NCI-H345 treated with DMSO at 0.1 percent for 48 hours (cell line): ENCODE results near the gene MARCHF10.

Source experiments
- DNase-seq: peaks from one replicate; lab custom pipeline; 2025; ENCODE audit not compliant: unreplicated experiment; lab: John Stamatoyannopoulos, UW

Gene MARCHF10

GRCh38 chr17:62755141-62755851, 52.8 kb downstream of the MARCHF10 start:
- no peak for DNase-seq

DNA sequence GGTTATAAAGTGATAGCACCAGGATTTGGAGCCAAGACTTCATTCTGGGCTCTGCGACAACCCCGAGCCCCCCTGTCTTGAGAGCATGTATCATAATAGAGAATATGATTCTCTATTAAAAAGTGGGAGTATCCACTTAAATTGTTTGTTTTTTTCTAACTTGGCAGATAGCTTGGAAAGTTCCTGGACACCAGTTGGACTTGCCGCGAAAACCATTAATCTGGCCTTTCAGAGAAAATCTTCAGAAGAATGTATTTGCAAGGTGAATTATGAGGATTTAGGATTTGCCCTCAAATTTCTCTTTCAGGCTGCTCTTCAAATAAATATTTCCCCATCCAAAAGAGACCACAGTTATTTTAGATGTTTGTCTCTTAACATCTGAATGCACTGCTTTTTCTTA, 53.5 kb downstream of the MARCHF10 start:
- no peak for DNase-seq

DNA sequence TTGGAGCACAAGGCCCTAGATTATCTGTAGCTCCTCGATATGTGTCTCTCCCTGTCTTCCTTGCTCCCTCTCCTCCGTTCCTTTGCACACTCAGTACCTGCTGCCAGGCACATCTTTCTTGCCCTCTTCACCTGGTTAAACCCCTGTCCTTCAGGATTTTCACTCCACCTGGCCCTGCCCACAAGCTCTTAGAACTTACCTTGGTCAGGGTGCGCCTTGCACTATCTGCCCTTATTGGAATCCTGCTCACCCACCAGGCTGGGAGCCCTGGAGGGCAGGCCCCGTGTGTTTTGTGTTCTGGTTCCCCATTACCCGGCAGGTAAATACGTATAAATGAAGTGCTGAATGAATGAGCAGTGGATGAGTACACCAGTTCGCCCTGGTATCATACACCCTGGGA, 54.6 kb downstream of the MARCHF10 start:
- DNase-seq: no peak

DNA sequence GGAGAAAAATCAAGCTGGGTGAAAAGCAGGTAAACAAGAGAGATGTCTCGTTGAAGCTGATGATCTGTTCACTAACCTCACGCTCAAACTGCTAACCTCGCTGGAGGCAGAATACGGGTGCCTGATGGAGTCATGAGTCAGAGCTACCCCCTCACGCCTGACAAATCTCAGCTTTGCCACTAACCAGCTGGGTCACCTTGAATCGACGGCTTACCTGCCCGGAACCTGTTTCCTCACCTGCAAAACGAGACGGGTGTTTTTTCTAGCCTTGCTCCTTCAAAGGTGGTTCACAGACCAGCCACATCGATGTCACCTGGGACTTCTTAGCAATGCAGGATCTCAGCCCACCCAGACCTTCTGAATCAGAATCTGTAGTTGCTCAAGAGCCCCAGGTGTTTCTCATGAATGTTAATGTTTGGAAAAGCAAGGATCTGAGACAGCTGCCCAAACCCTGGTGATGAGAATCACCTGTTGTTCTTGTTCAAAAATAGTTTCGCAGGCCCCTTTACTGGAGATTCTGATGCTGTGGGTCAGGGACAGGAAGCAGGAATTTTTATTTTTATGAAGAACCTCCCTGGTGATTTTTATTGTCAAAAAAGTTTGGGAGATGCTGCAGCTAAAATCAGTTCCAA, 56.9 kb downstream of the MARCHF10 start:
- no peak for DNase-seq

- DNase-seq: no peak
Observed at GRCh38 chr17:62750631-62751051, 57.5 kb downstream of the MARCHF10 start.

- no peak for DNase-seq
Observed at GRCh38 chr17:62749926-62750325, 58.2 kb downstream of the MARCHF10 start.

GRCh38 chr17:62746941-62747340, 61.2 kb downstream of the MARCHF10 start:
- DNase-seq: no peak

DNA sequence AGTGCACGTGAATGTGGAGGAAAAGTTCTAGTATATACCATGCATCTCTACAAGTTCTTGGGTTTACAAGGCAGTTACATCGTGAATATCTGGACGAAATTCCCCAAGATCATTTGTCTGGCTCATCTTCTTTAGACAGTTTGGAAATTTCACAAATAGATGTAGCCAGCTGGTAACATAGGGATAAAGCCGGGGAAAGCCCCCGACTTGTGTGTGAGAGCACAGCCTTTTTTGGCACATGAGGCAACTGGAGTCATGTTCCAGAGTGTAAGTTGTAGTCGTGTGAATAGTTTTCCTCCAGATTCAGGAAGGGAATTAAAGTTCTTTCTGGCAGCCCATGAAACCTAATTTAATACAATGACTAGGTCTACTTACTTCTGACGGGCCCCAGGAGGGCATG, 62.3 kb downstream of the MARCHF10 start:
- no peak for DNase-seq

DNA sequence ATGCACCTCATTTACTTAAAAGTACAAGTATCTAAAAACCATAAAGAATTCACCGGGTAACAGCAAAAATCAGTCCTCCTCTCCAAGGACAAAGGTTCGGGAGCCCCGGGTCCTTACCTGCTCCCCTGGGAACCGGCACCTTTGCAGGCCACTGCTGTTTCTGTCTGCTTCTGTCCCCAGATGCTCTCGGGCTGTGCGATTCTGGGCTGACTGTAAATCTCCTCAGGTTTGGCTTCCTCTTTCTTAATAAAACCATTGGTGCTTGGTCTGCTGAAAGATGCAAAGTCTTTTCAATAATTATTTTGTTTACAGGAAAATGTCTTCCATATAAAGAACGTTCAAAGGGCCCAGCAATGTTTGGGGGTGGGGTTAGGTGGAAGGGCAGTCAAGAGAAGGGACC, 63.9 kb downstream of the MARCHF10 start:
- no peak for DNase-seq

DNA sequence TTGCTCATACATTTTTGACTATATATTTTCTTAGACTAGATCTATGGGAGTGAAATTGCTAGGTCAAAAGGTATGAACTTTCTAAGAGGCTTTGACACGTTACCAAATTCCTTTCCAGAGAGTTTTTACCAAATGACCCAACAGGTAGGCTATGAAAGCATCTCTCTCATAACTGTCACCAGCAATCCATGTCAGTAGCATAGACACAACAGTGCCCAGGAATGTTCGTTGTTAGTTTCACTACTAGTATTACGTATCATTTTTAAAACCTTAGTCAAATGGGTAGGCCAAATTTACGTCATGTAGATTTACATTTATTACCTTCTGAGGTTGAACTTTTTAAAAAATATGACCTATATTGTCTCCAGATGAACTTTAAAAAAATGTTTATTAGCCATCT, 66.8 kb downstream of the MARCHF10 start:
- DNase-seq: no peak

- DNase-seq: no peak
Observed at GRCh38 chr17:62739645-62740388, 68.3 kb downstream of the MARCHF10 start.

DNA sequence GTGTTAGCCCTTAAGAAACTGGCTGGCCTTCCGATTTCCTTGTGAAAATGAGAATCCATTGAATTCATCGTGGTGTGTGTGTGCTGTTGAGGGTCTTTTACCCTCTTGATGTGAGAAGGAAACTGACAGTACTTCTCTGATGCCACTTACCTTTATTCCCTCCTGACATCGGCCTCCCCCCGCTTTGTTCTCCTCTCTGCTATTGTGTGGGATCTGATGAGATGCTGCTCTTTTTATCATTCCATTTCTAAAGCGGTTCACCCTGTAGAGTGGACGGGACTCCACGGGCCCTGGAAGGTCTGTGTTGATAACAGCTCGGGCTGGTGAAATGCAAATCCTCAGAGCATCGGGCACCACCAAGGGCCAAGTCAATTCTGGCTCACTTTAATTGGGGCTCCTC, 69.8 kb downstream of the MARCHF10 start:
- no peak for DNase-seq

GRCh38 chr17:62737513-62737912, 70.6 kb downstream of the MARCHF10 start:
- DNase-seq: no peak

DNA sequence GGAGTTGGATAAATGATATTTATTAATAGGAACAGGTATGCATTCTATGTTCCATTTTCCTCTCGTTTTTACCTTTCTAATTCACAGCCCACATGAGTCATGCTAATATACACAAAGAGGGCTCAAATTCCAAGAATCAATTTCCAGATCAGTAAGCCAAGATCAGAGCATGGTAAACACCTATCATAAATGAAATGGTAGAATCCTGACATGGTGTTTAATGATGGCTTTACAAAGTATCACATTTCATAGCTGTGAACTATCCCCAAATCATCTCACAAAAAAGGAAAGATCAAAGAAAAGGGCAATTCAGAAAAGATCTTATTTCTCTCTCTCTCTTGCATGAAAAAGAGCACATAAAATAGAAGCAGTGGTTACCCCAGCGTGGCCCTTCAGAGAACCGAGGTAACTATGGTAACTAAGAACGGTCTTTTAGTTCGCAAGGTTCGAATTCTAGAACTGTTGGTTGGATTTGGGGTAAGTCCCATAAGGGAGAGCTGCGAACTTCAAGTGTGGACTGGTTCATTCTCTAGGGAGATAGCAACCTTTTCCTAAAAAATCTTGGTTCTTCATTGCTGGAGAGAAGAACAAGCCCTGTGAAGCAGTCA, 73.0 kb downstream of the MARCHF10 start:
- DNase-seq: no peak

DNA sequence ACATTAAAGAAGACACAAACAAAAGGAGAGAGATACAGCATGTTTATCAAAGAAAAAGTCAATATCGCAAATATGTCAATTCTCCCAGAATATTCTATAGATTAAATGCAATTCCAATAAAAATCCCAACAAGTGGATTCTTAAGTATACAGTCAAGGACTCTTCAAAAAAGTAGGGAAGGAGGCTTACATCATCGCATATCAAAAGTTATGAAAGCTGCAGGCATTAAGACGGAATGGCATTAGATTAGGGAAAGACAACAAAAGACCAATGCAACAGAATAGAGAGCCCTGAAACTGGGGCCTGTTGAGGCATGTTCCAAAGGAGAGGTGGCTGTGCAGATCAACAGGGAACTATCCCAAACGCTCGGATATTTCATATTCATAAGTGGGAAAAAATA, 76.0 kb downstream of the MARCHF10 start:
- no peak for DNase-seq

DNA sequence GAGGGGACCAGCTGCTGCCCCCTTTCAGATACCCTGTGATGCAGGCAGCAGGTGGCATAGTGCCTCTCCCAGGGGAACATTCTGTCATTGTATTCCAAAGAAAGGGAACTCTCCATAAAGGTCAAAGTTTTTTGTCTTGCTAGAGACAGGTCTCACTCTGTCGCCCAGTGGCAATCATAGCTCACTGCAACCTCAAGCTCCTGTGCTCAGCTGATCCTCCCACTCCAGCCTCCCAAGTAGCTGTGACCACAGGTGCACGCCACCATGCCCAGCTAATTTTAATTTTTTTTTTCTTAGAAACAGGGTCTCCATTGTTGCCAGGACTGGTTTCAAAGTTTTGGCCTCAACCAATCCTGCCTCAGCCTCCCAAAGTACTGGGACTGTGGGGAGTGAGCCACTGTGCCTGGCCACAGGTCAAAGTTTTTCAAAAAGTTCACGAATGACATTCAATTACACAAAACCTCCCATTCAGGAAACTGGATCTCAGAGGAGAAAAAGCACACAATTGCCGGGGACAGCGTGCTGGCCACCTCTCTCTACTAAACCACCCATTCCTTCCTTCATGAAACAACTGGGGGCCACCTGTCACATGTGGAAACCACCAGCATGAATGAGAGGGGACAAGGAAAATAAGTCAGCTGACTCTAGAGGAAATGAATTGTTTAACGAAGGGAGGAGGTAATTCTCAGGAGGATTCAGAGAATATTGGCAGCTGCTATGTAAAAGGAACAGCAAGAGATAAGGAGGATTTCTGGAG, 80.0 kb downstream of the MARCHF10 start:
- no peak for DNase-seq

- no peak for DNase-seq
Observed at GRCh38 chr17:62725791-62726249, 82.3 kb downstream of the MARCHF10 start.

GRCh38 chr17:62724398-62725146, 83.5 kb downstream of the MARCHF10 start:
- no peak for DNase-seq

DNA sequence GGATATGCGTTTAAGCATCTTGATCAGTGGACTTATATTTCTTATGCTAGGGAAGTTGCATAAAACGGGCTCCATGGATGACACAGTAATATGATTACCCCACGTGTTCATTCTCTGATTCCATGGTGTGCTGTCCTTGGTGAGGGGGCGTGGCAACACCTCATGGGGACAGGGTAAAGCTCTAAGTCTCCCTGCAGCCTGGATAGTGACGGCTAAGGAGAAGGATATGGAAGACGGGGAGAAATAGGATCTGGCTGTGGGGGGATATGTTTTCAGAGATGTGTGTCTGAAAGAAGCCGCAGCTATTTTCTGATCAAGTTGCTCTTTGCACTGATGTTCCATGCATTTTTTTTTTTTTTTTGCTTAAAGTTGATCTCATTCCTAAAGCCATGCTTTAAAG, 84.3 kb downstream of the MARCHF10 start:
- no peak for DNase-seq

GRCh38 chr17:62722625-62723024, 85.5 kb downstream of the MARCHF10 start:
- no peak for DNase-seq
